GM12891 (cell line): ENCODE data around the gene PTCH1.

ENCODE experiments used
- POLR2A ChIP-seq: IDR thresholded peaks from 2 replicates; pipeline ENCODE4 v1.6.1; 2011; ENCODE audit warnings: low read depth, low read length, control low read depth
- POLR2AphosphoS5 ChIP-seq: IDR thresholded peaks from 2 replicates; pipeline ENCODE4 v1.6.1; 2011; ENCODE audit warnings: low read depth, low read length, control low read depth
- TAF1 ChIP-seq: IDR thresholded peaks from 2 replicates; pipeline ENCODE4 v1.6.1; 2011; ENCODE audit warnings: low read depth, low read length, control low read depth

GRCh38 chr9:95480346-95480745, 36.4 kb downstream of the PTCH1 start:
- no peak for TF ChIP-seq POLR2AphosphoS5
- TF ChIP-seq POLR2A = no peak
- TF ChIP-seq TAF1 = no peak
